HG03097 (cell line): Measurements from ENCODE around the gene ZNF284.

Experiments
- ATAC-seq: cut with Tn5 transposase; IDR thresholded peaks from one replicate; pipeline ENCODE4 v1.9.1; 2021; ENCODE audit not compliant: unreplicated experiment, low FRiP score

Gene ZNF284

DNA sequence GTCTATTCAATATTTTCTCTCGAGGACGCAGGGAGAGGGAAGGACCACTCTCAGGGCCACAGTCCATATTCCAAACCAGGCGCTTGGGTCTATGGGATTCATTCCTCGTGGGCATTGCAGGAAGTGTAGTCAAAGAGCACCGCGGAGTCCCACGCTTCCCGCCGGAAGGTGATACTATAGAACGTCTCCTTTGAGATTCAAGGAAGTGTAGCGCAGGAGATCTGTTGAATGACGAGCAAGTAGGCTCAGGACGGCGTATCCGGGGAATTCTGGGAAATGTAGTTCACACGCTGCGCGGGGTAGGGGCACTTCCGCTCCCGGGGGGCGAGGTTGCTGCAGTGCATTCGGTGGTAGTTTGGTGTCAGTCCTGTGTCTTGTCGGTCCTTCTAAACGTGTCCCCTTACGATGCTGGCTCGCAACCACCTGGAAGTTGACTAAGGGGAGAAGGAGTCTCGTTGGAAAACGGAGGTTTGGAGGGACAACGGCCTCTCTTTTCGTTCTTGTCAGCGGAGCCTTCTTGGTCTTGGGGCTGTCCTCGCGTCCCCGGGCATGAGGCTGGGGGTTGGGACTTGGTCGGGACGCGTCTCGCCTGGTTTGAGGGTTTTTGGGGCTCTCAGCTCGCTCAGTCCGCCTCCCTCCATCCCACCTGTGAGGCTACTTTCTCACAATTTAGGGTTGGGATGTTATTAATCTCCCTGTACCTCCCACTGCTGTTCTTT, at the start of gene ZNF284:
Gene ZNF284, plus strand, starts transcription at position 336 of the 719 bp plus-strand sequence. CDS start 4,231 bp downstream, outside the sequence.
- ATAC-seq: peak; percentile 90

GRCh38 chr19:44024900-44025216, 47.1 kb upstream of the ZNF284 start:
- ATAC-seq: no peak

DNA sequence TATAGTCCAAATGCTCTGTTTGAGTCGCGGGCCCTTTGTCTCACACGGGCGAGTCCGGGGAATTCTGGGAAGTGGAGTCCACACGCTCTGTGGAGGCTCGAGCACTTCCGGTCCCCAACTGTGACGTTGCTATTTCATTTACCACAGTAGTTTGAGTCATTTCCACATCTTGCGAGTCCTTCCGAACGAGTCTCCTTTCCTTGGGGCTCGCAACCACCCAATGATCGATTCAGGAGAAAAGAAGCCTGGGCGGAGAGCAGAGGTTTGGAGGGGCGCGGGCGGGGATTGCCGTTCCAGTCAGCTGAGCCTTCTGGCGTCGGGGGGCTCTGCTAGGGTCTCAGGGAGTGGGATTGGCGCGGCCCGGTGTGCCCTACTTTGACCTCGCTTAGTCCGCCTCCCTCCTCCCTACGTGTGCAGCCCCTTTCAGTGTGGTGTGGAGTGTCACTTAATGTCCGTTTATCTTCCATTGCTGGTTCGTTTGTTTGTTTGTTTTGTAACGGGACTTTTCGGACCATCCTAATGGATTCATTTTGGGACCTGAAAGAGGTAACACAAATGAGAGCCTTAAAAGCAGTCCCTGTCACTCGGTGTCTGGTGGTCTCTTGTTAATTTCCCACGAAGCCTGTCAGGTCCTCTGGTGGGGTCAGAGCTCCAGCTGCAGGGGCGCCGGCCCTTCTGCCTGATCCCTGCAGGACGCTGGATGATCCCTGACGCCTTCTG, 46.6 kb upstream of the ZNF284 start, which contains the start of gene ZNF222:
Gene ZNF222, plus strand, starts transcription at position 163 of the 720 bp plus-strand sequence. Its CDS starts 58 bp downstream, at position 221.
- ATAC-seq: no peak

DNA sequence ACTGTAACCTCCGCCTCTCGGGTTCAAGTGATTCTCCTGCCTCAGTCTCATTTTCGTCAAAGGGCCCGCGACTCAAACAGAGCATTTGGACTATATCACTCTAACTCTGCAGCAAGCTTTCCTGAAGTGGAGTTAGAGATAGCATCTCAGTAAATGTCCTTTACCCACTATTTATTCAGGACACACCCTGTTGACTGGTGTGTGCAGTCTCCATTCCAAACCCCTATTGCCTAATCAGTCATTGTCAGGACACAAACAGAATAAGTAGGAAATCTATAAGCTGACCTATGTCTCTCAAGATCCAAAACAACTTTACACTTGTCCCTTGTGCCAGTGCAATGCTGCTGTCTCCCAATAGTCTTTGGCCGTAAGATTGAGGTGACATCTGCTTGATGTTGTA, 45.3 kb upstream of the ZNF284 start:
- ATAC-seq: no peak

DNA sequence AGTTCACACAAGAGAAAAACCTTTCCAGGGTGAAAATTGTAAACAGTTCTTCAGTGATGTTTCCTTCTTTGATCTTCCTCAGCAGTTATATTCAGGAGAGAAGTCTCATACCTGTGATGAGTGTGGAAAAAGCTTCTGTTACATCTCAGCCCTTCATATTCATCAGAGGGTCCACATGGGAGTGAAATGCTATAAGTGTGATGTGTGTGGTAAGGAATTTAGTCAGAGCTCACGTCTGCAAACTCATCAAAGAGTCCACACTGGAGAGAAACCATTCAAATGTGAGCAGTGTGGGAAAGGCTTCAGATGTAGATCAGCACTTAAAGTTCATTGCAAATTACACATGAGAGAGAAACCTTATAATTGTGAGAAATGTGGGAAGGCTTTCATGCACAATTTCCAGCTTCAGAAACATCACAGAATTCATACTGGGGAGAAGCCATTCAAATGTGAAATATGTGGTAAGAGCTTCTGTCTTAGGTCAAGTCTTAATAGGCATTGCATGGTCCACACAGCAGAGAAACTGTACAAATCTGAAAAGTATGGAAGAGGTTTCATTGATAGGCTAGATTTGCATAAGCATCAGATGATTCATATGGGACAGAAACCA, 39.9 kb upstream of the ZNF284 start:
- no peak for ATAC-seq

DNA sequence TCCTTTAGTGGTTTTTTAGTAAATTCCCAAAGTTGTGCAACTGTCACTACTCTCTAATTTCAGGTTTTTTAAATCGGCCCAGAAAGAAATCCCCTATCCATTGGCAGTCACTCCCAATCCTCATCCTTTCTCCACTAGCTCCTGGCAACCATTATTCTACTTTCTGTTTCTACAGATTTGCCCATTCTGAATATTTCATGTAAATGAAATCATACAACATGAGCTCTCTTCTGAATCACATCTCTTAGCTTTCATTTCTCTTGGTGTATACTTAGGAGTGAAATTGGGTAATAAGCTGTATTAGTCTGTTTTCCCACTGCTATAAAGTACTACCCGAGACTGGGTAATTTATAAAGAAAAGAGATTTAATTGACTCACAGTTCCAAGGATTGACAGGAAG, 29.8 kb upstream of the ZNF284 start:
- ATAC-seq: no peak

DNA sequence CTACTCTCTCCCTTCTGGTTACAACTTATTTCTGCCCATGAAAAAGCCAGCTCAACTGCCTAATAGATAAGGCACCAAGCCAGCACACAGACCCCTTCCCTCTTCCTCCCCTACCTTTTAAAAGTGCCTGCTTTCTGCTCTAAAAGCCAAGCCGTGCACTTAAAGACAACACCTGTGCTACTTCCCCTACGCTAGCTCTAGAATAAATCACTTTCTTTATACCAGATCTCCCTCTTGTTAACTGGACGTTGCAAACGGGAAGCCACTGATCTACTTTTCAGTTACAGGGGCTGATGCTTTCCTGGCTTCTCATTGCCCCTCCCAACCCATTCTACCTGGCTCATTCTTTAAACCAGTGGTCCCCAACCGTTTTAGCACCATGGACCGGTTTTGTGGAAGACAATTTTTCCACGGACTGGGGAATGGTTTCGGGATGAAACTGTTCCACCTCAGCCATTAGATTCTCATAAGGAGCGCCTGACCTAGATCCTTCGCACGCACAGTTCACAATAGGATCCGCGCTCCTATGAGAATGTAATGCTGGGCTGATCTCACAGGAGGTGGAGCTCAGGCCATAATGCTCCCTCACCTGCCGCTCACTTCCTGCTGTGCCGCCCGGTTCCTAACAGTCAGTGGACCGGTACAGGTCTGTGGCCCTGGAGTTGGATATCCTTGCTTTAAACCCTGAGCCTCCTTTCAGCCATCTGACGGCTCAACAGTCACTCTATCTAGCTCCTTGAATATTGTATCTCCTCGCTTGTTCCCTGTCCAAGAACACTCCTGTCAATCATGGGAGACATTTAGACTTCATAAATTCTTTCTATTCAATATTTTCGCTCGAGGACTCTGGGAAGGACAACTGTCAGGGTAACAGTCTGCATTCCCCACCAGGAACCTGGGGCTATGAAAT, 21.0 kb upstream of the ZNF284 start:
- no peak for ATAC-seq

DNA sequence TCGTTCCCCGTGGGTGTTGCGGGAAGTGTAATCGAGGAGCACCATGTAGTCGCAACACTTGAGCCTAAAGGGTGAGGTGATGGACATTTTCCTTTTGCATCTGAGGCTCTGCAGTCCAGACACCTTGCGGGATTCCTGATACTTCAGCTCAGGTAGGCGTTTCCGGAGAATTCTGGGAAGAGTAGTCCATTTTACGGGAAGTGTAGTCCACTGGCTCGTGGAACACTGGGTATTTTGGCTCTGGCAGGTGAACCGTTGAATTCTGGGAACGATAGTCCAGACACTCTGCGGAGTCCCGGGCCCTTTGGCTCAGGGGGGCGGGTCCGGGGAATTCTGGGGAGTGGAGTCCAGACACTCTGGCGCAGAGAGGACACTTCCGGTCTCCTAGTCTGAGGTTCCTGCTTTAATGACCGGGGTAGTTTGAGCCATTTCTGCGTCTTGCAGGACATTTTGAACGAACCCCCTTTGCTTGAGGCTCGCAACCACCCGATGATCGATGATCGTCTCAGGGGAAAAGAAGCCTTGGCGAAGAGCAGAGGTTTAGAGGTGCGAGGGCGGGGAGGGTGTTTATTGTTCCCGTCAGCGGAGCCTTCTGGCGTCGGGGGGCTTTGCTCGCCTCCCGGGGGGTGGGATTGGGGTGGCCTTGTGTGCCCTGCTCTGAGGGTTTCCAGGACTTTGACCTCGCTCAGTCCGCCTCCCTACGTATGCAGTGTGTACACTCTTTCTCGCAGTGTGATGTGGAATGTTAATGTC, 20.1 kb upstream of the ZNF284 start, which contains the start of gene ZNF223:
Gene ZNF223, plus strand, starts transcription at position 387 of the 753 bp plus-strand sequence. CDS start 3,141 bp downstream, outside the sequence.
- ATAC-seq: peak; percentile 91

DNA sequence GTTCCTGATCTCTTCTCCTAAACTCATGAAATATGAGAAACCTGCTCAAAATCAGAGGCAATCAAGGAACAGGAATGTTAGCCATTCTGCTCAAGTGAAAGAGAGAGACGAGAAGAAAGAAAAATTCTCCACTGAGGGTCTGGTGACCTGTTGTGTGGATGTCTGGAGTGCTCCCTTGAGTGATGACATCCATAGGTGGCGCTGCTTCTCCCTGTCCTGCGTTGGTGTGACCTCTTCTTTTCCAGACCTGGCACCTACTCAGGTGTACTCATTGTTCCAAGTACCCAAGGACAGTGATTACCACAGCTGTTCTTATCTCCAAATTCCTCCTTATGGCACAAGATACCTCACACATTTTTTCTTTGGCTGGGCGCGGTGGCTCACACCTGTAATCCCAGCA, 16.1 kb upstream of the ZNF284 start:
- ATAC-seq: no peak

GRCh38 chr19:44059229-44059628, 12.7 kb upstream of the ZNF284 start:
- no peak for ATAC-seq

GRCh38 chr19:44061038-44061437, 10.9 kb upstream of the ZNF284 start:
- no peak for ATAC-seq

DNA sequence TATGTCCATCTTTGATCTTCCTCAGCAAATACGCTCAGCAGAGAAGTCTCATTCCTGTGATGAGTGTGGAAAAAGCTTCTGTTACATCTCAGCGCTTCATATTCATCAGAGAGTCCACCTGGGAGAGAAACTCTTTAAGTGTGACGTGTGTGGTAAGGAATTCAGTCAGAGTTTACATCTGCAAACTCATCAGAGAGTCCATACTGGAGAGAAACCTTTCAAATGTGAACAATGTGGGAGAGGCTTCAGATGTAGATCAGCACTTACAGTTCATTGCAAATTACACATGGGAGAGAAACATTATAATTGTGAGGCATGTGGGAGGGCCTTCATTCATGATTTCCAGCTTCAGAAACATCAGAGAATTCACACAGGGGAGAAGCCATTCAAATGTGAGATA, 5.7 kb upstream of the ZNF284 start:
- no peak for ATAC-seq

DNA sequence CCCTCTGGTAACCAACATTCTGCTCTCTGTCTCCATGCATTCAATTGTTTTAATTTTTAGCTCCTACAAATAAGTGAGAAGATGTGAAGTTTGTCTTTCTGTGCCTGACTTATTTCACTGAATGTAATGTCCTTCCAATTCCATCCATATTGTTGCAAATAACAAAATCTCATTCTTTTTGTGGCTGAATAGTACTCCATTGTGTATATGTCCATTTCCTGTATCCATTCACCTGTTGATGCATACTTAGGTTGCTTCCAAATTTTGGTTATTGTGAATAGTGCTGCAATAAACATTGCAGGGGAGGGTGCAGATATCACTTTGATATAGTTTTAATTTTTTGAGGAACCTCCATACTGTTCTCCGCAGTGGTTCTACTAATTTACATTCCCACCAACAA, 2.5 kb upstream of the ZNF284 start:
- no peak for ATAC-seq

DNA sequence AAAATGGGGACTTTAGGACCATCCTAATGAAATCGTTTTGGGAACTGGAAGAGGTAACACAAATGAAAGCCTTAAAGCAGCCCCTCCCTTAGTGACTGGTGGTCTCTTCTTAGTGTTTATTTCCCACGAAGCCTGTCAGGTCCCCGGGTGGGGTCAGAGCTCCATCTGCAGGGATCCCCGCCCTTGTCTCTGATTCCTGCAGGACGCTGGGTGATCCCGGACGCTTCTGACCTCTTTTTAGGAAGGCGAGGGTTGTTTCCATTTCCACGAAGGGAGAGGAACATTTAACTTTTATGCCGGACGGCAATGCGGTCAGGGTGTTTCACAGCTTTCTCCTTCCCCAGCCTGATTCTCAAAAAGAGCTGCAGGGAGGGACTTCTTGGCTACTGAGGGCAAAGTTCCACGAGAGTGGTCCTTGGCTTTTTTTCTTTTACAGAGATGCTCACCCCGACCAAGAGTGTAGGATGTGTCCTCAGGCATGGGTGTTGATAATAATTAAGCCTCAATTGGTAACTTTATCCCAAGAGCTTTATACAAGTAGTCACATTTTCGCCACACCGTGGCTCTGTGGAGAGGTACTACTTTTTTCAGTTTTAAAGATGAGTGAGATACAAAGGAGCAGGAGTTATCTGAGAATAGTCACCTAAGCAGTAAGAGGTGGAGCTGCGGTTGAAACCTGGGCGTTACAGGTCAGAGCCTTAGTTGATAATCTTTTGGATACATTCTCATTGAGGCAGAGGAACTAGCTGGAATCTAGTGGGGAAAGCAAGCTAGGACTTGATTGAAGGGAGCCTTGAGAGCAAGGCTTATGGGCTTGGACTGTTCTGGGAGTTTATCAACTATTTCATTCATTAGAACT, 813 bp downstream of the ZNF284 start:
- no peak for ATAC-seq

DNA sequence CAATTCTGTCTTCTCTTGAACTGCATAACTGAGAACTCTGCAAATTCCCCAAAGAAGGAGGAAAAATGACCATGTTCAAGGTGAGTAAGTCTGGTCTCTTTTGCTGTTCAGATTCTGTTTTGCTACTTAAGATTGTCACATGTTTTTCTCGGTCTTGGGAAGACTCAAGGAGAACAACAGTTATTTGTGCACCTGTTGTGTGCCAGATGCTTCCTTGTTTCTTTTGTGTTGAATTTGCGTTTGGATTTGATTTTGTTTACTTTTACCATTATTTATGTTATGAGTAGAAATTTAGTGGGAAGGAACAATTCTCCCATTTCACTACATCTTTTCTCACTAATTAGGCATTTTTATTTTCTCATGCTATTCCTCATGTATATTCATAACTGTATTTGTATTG, 4.4 kb downstream of the ZNF284 start:
- ATAC-seq: no peak

- no peak for ATAC-seq
Observed at GRCh38 chr19:44092108-44092507, 20.1 kb downstream of the ZNF284 start.

DNA sequence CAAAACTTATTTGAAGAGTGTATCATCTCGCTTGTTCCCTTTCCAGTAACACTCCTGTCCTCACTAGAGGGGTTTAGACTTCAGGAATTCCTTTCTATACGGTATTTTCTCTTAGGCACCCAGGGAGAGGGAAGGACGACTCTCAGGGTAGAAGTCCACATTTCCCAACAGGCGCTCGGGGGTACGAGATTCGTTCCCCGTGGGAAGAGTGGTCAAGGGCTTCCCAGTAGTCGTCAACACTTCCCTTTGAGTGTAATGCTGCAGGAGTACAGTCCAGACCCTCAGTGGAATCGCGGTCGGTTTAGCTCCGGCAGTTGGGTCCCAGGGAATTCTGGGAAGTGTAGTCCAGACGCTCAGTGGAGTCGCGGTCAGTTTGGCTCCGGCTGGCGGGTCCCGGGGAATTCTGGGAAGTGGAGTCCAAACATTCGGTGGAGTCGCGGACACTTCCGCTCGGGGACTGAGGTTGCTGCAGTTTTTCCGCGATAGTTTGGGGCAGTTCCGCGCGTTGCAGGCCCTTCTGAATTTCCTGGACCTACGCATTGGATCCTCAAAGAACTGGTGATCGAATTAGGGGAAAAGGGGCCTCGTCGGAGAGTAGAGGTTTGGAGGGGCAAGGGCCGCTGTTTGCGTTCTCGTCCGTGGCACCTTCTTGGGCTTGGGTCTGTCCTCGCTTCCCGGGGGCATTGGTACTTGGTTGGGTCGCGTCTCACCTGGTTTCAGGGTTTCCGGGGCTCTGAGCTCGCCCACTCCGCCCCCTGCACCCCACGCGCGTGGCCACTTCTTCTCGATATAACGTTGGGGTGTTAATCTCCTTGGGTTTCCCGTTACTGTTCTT, 22.2 kb downstream of the ZNF284 start, which contains the start of gene ZNF224:
Gene ZNF224, plus strand, starts transcription at position 431 of the 835 bp plus-strand sequence. CDS start 3,513 bp downstream, outside the sequence.
- peak; percentile 85 for ATAC-seq

DNA sequence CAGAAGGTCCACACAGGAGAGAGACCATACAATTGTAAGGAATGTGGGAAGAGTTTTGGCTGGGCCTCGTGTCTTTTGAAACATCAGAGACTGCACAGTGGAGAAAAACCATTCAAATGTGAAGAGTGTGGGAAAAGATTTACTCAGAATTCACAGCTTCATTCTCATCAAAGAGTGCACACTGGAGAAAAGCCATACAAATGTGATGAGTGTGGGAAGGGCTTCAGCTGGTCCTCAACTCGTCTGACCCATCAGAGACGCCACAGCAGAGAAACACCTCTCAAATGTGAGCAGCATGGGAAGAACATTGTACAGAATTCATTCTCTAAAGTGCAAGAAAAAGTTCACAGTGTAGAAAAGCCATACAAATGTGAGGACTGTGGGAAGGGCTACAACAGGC, 35.8 kb downstream of the ZNF284 start:
- ATAC-seq: no peak
